ENCODE data around the gene HNRNPUL1. TPM values are rescaled to one million over a fixed set of nuclear protein-coding genes. Genes with fewer than 3 reads are reported as not detected.

The HNRNPUL1 gene
- total and polyA plus RNA-seq, 10 of the 15 experiments (the other 5 are each of a cell fraction or from before 2014, with no cell fraction given) = 11.1 to 276 (median 117) TPM

DNA sequence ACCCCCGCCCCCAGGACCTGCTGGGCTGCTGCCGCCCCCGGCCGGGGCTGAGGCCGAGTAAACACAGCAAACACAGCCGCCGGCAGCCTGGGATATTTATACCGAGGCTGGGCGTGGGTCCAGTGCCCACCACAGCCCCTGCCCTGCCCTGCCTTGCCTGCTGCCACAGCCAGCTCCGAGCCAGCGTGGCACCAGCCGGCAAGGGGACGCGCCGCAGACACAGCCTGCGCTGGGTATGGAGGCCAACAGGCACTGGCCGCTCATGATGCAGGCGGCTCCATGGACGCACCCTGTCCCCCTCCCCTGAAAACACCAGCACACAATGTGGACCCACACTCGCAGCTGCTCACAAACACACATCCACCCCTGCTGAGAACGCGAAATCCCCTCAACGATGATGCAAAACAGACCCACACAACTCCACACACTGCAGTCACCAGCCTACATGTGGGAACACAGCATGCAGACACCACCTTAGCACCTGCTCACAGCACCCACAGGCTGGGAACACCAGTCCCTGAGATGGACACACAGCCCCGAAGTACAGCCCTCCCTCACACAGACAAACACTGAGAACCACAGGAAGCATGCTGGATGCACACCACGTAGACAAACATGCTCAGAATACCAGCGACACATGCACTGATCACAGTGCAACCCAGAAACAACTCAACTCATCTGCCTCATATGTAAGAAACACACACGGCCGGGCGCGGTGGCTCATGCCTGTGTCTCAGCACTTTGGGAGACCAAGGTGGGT, 62.0 kb downstream of the HNRNPUL1 start (continued):
- no peak for TF ChIP-seq GATAD2B (conservative IDR thresholded peaks at IDR 0.05; ENCODE audit: low read depth)
- TF ChIP-seq, protein P1, sequence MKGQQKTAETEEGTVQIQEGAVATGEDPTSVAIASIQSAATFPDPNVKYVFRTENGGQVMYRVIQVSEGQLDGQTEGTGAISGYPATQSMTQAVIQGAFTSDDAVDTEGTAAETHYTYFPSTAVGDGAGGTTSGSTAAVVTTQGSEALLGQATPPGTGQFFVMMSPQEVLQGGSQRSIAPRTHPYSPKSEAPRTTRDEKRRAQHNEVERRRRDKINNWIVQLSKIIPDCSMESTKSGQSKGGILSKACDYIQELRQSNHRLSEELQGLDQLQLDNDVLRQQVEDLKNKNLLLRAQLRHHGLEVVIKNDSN (IDR thresholded peaks at IDR 0.05; ENCODE audit: borderline replicate concordance, extremely low read length, insufficient read depth, low read depth, low read length) = no peak
- TF ChIP-seq, protein P2, sequence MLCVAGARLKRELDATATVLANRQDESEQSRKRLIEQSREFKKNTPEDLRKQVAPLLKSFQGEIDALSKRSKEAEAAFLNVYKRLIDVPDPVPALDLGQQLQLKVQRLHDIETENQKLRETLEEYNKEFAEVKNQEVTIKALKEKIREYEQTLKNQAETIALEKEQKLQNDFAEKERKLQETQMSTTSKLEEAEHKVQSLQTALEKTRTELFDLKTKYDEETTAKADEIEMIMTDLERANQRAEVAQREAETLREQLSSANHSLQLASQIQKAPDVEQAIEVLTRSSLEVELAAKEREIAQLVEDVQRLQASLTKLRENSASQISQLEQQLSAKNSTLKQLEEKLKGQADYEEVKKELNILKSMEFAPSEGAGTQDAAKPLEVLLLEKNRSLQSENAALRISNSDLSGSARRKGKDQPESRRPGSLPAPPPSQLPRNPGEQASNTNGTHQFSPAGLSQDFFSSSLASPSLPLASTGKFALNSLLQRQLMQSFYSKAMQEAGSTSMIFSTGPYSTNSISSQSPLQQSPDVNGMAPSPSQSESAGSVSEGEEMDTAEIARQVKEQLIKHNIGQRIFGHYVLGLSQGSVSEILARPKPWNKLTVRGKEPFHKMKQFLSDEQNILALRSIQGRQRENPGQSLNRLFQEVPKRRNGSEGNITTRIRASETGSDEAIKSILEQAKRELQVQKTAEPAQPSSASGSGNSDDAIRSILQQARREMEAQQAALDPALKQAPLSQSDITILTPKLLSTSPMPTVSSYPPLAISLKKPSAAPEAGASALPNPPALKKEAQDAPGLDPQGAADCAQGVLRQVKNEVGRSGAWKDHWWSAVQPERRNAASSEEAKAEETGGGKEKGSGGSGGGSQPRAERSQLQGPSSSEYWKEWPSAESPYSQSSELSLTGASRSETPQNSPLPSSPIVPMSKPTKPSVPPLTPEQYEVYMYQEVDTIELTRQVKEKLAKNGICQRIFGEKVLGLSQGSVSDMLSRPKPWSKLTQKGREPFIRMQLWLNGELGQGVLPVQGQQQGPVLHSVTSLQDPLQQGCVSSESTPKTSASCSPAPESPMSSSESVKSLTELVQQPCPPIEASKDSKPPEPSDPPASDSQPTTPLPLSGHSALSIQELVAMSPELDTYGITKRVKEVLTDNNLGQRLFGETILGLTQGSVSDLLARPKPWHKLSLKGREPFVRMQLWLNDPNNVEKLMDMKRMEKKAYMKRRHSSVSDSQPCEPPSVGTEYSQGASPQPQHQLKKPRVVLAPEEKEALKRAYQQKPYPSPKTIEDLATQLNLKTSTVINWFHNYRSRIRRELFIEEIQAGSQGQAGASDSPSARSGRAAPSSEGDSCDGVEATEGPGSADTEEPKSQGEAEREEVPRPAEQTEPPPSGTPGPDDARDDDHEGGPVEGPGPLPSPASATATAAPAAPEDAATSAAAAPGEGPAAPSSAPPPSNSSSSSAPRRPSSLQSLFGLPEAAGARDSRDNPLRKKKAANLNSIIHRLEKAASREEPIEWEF (IDR thresholded peaks at IDR 0.05; ENCODE audit: insufficient replicate concordance, low read depth, low read length) = no peak
